Vagina (tissue), 2 donors: ENCODE data around the gene NINL.

Experiments used
- POLR2A ChIP-seq, 2 donors: fragments of 450-650 bp; IDR thresholded peaks; one replicate each; pipeline ENCODE4 v1.6.1; 2017; ENCODE audit warnings: antibody characterized with exemption in 2 of 2, mild to moderate bottlenecking in 2 of 2, moderate library complexity in 2 of 2
- POLR2AphosphoS5 ChIP-seq, 2 donors: sonication (generic); formaldehyde crosslinking; IDR thresholded peaks; one replicate each; pipeline ENCODE4 v1.9.0; 2017; ENCODE audit warnings: antibody characterized with exemption in 2 of 2, mild to moderate bottlenecking in 2 of 2, low read depth in 1 of 2; ENCODE audit not compliant: insufficient read depth in 1 of 2
- TF ChIP-seq, protein P1 (sequence below), 3 experiments: fragments of 450-650 bp in 2 of 3; fragments of 200-600 bp in 1 of 3; sonication (generic) in 1 of 3; IDR thresholded peaks; one replicate each; pipeline ENCODE4 v1.5.1; 2017 to 2019; ENCODE audit warnings: antibody characterized with exemption in 3 of 3, mild to moderate bottlenecking in 2 of 3, moderate library complexity in 2 of 3

DNA sequence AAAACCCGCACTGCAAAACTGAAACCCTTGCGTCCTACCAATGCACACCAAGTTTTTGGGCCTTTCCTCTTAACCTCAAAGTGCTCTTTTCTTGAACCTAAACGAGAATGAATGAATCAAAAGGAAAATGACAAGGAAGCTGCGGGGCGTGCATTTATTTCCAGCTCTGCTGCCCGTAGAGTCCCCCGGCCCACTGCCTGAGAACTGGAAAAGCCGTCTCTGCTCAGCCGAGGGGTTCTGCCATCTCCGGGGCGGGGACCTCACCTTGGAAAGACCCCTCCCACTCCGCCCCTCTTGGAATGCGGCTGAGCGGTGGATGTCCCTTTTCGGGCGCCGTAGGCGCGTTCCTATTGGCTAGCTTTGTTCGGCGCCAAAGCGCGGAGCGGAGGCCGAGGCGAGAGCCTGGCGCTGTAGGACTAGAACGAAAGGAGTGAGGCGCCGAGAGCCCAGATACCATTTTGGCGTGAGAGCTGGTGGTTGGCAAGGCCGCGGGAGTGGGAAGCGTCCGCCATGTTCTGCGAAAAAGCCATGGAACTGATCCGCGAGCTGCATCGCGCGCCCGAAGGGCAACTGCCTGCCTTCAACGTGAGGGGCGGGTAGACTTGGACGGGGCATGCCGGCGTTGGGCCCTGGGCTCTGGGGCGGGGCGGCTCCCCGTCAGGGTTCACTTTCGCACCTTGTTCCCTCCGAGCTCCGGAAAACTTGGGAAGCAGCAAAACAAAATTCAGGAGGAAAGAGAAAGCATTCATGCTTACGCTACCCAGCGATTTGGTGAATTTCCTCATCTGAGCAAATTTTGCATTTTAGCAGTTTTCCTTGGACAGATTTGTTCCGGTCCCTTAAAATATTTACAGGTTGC lies 177.8 kb downstream of the NINL start, which contains the start of gene GINS1:
- TF ChIP-seq, protein P1, sequence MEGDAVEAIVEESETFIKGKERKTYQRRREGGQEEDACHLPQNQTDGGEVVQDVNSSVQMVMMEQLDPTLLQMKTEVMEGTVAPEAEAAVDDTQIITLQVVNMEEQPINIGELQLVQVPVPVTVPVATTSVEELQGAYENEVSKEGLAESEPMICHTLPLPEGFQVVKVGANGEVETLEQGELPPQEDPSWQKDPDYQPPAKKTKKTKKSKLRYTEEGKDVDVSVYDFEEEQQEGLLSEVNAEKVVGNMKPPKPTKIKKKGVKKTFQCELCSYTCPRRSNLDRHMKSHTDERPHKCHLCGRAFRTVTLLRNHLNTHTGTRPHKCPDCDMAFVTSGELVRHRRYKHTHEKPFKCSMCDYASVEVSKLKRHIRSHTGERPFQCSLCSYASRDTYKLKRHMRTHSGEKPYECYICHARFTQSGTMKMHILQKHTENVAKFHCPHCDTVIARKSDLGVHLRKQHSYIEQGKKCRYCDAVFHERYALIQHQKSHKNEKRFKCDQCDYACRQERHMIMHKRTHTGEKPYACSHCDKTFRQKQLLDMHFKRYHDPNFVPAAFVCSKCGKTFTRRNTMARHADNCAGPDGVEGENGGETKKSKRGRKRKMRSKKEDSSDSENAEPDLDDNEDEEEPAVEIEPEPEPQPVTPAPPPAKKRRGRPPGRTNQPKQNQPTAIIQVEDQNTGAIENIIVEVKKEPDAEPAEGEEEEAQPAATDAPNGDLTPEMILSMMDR (IDR thresholded peaks at IDR 0.05), result no peak
- TF ChIP-seq POLR2A (IDR thresholded peaks at IDR 0.05) (no peak), POLR2AphosphoS5 (IDR thresholded peaks at IDR 0.05; ENCODE audit: insufficient read depth in 1 of 2, low read depth in 1 of 2) (peak; percentile 65 to 85)
